AG09309 (cell line): Measurements from ENCODE around the gene CGREF1.

Source experiments
- DNase-seq: peaks from one replicate; pipeline ENCODE4 v3.0.0-alpha.2; 2010; ENCODE audit warnings: low read depth
- H3K4me3 ChIP-seq: 2 replicates; pipeline ENCODE4 v1.5.1; 2011; ENCODE audit warnings: mild to moderate bottlenecking, low read depth, low read length, moderate library complexity; ENCODE audit not compliant: control insufficient read depth
- CTCF ChIP-seq: IDR thresholded peaks from 2 replicates; pipeline ENCODE4 v1.5.1; 2011; ENCODE audit warnings: mild to moderate bottlenecking, low read depth, low read length, inconsistent platforms; ENCODE audit not compliant: insufficient read depth, control insufficient read depth; ENCODE audit errors: missing control alignments

The CGREF1 gene

GRCh38 chr2:27092696-27093429 is 26.1 kb downstream of the CGREF1 start:
- DNase-seq: no peak
- H3K4me3 ChIP-seq: no peak overlapping the region
- TF ChIP-seq CTCF: no peak

- no peak for DNase-seq
- TF ChIP-seq CTCF: no peak
- no peak overlapping the region for H3K4me3 ChIP-seq
Measured at GRCh38 chr2:27091746-27092695, 26.9 kb downstream of the CGREF1 start.

DNA sequence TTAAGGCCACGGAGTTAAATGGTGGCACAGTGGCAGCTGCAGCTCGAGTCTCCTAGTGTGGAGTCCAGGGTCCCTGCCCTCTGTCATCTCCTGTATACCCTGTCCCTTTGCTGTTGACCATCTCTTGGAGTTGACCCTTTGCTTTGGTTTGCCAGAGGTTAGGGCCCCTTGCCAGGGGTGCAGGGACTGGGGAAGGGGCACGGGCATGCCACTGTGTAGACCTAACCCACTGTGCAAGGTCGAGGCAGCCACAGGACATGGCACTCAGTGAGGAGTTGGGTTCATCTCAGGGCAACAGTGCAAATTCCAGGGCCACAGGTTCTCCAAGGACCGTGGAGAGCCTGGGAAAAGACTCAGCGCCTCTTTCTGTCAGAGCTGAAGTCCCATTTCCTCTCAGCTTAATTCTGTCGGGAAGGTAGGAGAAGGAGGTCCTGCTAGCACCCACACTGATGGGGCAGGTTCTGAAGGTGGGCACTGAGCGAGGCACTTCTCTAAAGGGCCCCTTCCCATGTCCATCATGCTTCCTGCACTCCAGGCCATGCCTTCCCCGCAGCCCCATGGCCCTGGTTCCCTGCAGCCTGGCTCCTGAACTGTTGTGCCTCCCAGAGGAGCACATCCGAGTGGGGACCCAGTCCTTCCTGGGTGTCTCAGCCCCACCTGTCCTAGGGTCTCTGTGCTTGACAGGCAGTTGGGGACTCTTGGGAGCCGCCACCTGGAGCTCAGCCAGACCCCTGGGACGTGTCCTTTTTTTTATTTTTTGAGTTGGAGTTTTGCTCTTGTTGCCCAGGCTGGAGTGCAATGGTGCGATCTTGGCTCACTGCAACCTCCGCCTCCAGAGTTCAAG is 29.6 kb downstream of the CGREF1 start:
- DNase-seq: no peak
- TF ChIP-seq CTCF: no peak
- no peak overlapping the region for H3K4me3 ChIP-seq

DNA sequence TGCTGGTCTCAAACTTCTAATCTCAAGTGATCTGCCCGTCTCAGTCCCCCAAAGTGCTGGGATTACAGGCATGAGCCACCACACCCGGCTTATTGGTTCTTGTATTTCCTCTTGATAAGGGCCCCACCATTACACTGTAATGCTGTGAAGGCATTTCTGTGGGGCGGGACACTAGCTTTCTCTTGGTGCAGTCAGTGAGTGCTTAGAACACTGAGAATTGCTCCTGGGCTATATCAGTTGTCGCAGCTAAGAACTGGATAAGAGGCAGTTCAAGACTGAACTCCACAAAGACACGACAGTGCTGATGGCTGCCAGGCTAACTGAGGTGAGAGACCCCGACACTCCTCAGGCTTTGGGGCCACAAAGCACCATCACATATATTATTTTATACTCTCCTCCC is 30.3 kb downstream of the CGREF1 start:
- no peak for DNase-seq
- no peak for TF ChIP-seq CTCF
- no peak overlapping the region for H3K4me3 ChIP-seq

DNA sequence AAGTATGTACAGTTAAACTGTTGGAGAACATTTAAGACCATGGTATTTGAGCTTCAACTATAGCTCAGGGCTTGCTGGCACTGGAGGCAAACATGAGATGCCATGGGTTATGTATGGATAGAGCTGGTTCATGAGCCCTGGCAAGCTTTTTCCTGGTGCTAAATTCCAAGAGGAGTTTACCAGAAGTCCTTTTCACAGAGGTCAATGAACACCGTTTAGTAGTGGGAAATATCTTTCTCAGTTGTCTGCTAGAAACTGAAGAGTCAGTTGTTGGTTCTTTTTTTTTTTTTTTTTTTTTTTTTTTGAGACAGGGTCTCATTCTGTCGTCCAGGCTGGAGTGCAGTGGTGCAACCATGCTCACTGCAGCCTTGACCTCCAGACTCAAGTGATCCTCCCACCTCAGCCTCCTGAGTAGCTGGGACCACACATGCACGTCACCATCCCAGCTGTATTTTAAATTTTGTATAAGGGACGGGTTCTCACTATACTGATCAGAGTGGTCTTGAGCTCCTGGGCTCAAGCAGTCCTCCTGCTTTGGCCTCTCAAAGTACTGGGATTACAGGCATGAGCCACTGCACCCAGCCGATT is 31.0 kb downstream of the CGREF1 start:
- no peak for DNase-seq
- TF ChIP-seq CTCF: no peak
- H3K4me3 ChIP-seq: no peak overlapping the region
